Type B pancreatic cell (in vitro differentiated cells): Measurements from ENCODE around the gene TUBA1A. TPM values are rescaled to one million over a fixed set of nuclear protein-coding genes. Genes with fewer than 3 reads are reported as not detected.

Experiments used
- DNase-seq: peaks from one replicate; pipeline ENCODE4 v3.0.0; 2021; ENCODE audit warnings: mixed read lengths; ENCODE audit not compliant: unreplicated experiment; ENCODE audit errors: extremely low spot score
- H3K27ac Mint-ChIP-seq: 2 replicates; pipeline ENCODE4 v1.8.0; 2021; ENCODE audit warnings: mild to moderate bottlenecking, mixed read lengths
- H3K27me3 Mint-ChIP-seq: 2 replicates; pipeline ENCODE4 v1.8.0; 2021; ENCODE audit warnings: mixed read lengths
- H3K36me3 Mint-ChIP-seq: 2 replicates; pipeline ENCODE4 v1.8.0; 2021; ENCODE audit warnings: mixed read lengths
- H3K4me1 Mint-ChIP-seq: one replicate; pipeline ENCODE4 v1.8.0; 2021; ENCODE audit warnings: mixed read lengths; ENCODE audit not compliant: unreplicated experiment
- H3K4me3 Mint-ChIP-seq: 2 replicates; pipeline ENCODE4 v1.8.0; 2021; ENCODE audit warnings: mild to moderate bottlenecking, mixed read lengths
- H3K9me3 Mint-ChIP-seq: 2 replicates; pipeline ENCODE4 v1.8.0; 2021; ENCODE audit warnings: mixed read lengths
- CTCF ChIP-seq: fragments of 200-600 bp; sonication (generic); conservative IDR thresholded peaks from 2 replicates; pipeline ENCODE4 v1.5.0; 2021; ENCODE audit warnings: antibody characterized with exemption, mild to moderate bottlenecking
- total RNA-seq: library from RNA; stranded (reverse); gene quantifications from 2 replicates; pipeline ENCODE4 v1.2.1, GENCODE V29; 2021; ENCODE audit warnings: low replicate concordance

The TUBA1A gene
- total RNA-seq, 1 donor from 2014 or later = 489 TPM

- no peak for TF ChIP-seq CTCF
Measured at GRCh38 chr12:49154221-49154620, 34.7 kb downstream of the TUBA1A start.

GRCh38 chr12:49147384-49147783, 41.5 kb downstream of the TUBA1A start:
- DNase-seq = no peak
- H3K4me1 Mint-ChIP-seq = no peaks in the 10 kb centered on the region
- no peak overlapping the region for H3K27ac Mint-ChIP-seq
- H3K27me3 Mint-ChIP-seq = no peaks in the 10 kb centered on the region
- H3K4me3 Mint-ChIP-seq = no peak overlapping the region
- H3K9me3 Mint-ChIP-seq = no peaks in the 10 kb centered on the region
- TF ChIP-seq CTCF = no peak
- H3K36me3 Mint-ChIP-seq = no peaks in the 10 kb centered on the region

More at GRCh38 chr12:49154221-49154620, 34.7 kb downstream of the TUBA1A start:
- no peak overlapping the region for H3K27ac Mint-ChIP-seq
- no peak for DNase-seq
- H3K9me3 Mint-ChIP-seq = no peaks in the 10 kb centered on the region
- no peak overlapping the region for H3K4me3 Mint-ChIP-seq
- H3K4me1 Mint-ChIP-seq = no peaks in the 10 kb centered on the region
- no peaks in the 10 kb centered on the region for H3K27me3 Mint-ChIP-seq
- no peaks in the 10 kb centered on the region for H3K36me3 Mint-ChIP-seq

GRCh38 chr12:49146406-49146805, 42.5 kb downstream of the TUBA1A start:
- H3K27me3 Mint-ChIP-seq = no peaks in the 10 kb centered on the region
- TF ChIP-seq CTCF = no peak
- no peak overlapping the region for H3K27ac Mint-ChIP-seq
- no peaks in the 10 kb centered on the region for H3K4me1 Mint-ChIP-seq
- no peaks in the 10 kb centered on the region for H3K9me3 Mint-ChIP-seq
- no peak overlapping the region for H3K4me3 Mint-ChIP-seq
- H3K36me3 Mint-ChIP-seq = no peaks in the 10 kb centered on the region
- DNase-seq = no peak

GRCh38 chr12:49144384-49144783, 44.5 kb downstream of the TUBA1A start:
- no peaks in the 10 kb centered on the region for H3K36me3 Mint-ChIP-seq
- H3K4me1 Mint-ChIP-seq = no peaks in the 10 kb centered on the region
- no peaks in the 10 kb centered on the region for H3K27me3 Mint-ChIP-seq
- H3K9me3 Mint-ChIP-seq = no peaks in the 10 kb centered on the region
- H3K27ac Mint-ChIP-seq = no peak overlapping the region
- TF ChIP-seq CTCF = no peak
- no peak for DNase-seq
- H3K4me3 Mint-ChIP-seq = no peak overlapping the region

- H3K4me3 Mint-ChIP-seq = no peak overlapping the region
- no peak for TF ChIP-seq CTCF
- no peak for DNase-seq
- H3K27me3 Mint-ChIP-seq = no peaks in the 10 kb centered on the region
- H3K4me1 Mint-ChIP-seq = peaks cover 5% of the 10 kb centered on the region
- no peaks in the 10 kb centered on the region for H3K36me3 Mint-ChIP-seq
- no peak overlapping the region for H3K27ac Mint-ChIP-seq
- H3K9me3 Mint-ChIP-seq = no peaks in the 10 kb centered on the region
Measured at GRCh38 chr12:49138999-49139398, 49.9 kb downstream of the TUBA1A start.

GRCh38 chr12:49138587-49138986, 50.3 kb downstream of the TUBA1A start:
- H3K9me3 Mint-ChIP-seq = no peaks in the 10 kb centered on the region
- no peaks in the 10 kb centered on the region for H3K36me3 Mint-ChIP-seq

More at GRCh38 chr12:49138587-49138986, 50.3 kb downstream of the TUBA1A start:
- Mint-ChIP-seq H3K4me1 (peaks cover 5% of the 10 kb centered on the region), H3K27ac (no peak overlapping the region), H3K4me3 (no peak overlapping the region), H3K27me3 (no peaks in the 10 kb centered on the region)
- DNase-seq = no peak
- no peak for TF ChIP-seq CTCF
